Measurements from ENCODE around the gene PITPNC1.
"Not testable (repeated sequence)": the region's sequence is repeated elsewhere in the genome, so short reads cannot be mapped to it uniquely, and the experiment has no call there.

Gene PITPNC1

GRCh38 chr17:67625971-67626370 lies 248.9 kb downstream of the PITPNC1 start:
- no peak overlapping the region for H3K4me3 ChIP-seq (ENCODE audit: low read depth, low read length)
- no peak for TF ChIP-seq CTCF (IDR thresholded peaks at IDR 0.05; ENCODE audit: low read depth, low read length)

- no peak for TF ChIP-seq CTCF (IDR thresholded peaks at IDR 0.05; ENCODE audit: low read depth, low read length)
- no peak overlapping the region for H3K4me3 ChIP-seq (ENCODE audit: low read depth, low read length)
These were observed 251.5 kb downstream of the PITPNC1 start for GRCh38 chr17:67628580-67629013.

GRCh38 chr17:67629971-67630320 lies 252.9 kb downstream of the PITPNC1 start:
- TF ChIP-seq CTCF (IDR thresholded peaks at IDR 0.05; ENCODE audit: low read depth, low read length): peak; percentile 37; the same call in 1 of the 2 replicates
- no peak overlapping the region for H3K4me3 ChIP-seq (ENCODE audit: low read depth, low read length)

- H3K4me3 ChIP-seq (ENCODE audit: low read depth, low read length): not testable (repeated sequence)
These were observed 253.8 kb downstream of the PITPNC1 start for GRCh38 chr17:67630836-67631235.

GRCh38 chr17:67632141-67632540 lies 255.1 kb downstream of the PITPNC1 start:
- no peak overlapping the region for H3K4me3 ChIP-seq (ENCODE audit: low read depth, low read length)
- TF ChIP-seq CTCF (IDR thresholded peaks at IDR 0.05; ENCODE audit: low read depth, low read length): no peak

GRCh38 chr17:67633751-67634211 lies 256.7 kb downstream of the PITPNC1 start:
- H3K4me3 ChIP-seq (ENCODE audit: low read depth, low read length): no peak overlapping the region
- TF ChIP-seq CTCF (IDR thresholded peaks at IDR 0.05; ENCODE audit: low read depth, low read length): no peak

GRCh38 chr17:67635681-67636080 lies 258.6 kb downstream of the PITPNC1 start:
- no peak for TF ChIP-seq CTCF (IDR thresholded peaks at IDR 0.05; ENCODE audit: low read depth, low read length)
- H3K4me3 ChIP-seq (ENCODE audit: low read depth, low read length): no peak overlapping the region

GRCh38 chr17:67636312-67636711 lies 259.2 kb downstream of the PITPNC1 start:
- no peak for TF ChIP-seq CTCF (IDR thresholded peaks at IDR 0.05; ENCODE audit: low read depth, low read length)
- no peak overlapping the region for H3K4me3 ChIP-seq (ENCODE audit: low read depth, low read length)

All from WI38 (cell line).